HG03139 (cell line): Measurements from ENCODE around the gene NOS2.

Experiments used
- ATAC-seq: cut with Tn5 transposase; IDR thresholded peaks from one replicate; pipeline ENCODE4 v1.9.1; 2021; ENCODE audit not compliant: unreplicated experiment

The NOS2 gene

DNA sequence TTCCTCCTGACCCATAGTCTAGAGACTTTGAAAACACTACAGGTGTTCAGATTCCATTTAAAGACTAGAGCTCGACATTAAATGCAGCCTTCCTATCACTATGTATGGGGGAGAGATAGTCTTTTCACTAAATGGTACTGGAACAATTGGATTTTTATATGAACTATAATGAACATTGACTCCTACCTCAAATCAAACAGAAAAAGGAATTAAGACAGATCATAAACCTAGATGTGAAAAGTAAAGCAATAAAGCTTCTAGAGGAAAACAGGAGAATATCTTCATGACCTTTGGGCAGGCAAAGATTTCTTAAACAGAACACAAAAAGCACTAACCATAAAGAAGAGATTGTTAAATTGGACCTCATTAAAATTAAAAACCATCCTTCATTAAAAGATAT lies 18.8 kb upstream of the NOS2 start:
- ATAC-seq, result no peak

DNA sequence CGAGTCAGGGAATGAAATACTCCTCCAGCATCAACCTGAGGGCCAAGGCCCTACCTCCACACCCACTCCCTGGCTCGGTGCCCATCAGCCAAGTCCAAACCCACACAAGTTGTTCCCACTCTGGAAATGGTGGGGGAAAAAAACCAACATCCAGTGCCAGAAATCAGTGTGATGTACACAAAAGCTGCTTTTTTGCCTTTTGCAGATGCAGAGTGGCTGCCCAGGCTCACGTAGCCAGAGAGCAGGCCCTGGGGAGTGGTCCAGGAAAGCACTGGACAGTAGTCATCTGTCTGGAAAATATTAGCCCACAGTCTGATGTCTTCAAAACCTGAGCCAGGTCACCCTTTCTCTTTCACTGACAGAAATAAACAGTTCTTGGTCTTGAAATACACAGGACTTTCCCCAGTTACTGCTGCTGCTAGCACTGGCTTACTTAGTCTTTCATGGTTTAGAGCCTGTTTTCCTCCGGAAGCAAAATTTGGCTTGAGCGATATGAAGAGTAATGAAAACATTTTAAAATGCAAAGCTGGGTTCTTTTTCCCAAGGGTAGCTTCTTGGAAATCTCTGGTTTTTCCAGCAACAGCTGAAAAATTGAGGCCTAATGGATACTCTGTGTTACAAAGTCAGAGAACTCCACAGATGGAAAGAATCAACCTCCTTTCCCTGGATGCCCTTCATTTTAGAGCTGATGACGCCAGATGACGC lies 18.2 kb upstream of the NOS2 start:
- ATAC-seq, result no peak

DNA sequence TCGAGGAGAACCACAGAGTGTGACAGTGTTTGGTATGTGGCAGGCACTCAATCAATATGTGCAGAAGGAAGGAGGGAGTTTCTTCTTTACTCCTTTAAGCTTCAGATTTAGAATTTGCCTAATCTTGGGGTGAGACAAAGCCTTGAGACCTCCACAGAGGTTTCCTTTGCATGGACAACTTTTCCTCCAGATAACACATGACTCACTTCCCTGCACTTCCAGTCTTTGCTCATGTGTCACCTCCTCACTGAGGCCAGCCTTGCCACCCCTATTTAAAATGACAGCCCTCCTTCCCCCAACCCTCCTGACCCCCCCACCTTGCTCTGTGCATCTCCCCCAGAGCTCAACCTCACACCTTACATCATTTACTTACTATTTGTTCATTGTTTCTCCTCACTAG lies 17.4 kb upstream of the NOS2 start:
- ATAC-seq, result no peak

DNA sequence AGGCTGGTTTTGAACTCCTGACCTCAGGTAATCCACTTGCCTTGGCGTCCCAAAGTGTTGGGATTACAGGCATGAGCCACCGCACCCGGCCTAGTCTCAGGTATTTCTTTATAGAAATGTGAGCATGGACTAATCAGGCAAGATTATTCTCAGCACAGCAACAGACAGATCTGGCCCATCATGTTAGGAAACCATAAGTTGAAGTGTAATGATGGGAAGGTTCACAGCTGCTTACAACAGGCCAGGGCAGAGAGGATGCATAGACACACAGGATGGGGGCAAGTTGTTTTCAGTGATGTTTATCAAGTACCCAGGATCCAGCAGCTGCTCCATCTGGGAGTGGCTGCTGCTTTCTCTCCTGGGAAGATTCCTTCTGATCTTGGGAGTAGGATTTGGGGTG lies 16.6 kb upstream of the NOS2 start:
- no peak for ATAC-seq

DNA sequence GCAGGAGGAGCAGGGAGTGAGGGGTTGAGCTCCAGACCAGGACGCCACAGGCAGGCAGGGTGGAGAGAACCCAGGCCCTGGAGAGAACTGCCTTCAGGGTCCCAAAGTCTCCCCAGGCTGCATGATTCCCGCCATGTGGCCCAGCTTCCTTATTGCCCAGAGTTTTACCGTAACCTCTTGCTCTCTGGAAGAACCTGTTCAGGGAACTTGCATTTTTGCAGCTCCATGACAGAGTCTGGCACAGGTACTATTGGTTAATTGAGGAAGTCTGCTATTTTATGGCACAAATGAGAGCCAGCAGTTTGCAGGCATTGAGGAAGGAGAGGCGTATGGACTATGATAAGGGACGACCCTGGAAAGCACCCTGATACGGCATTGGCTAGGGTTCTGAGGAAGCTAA lies 11.6 kb upstream of the NOS2 start:
- no peak for ATAC-seq

DNA sequence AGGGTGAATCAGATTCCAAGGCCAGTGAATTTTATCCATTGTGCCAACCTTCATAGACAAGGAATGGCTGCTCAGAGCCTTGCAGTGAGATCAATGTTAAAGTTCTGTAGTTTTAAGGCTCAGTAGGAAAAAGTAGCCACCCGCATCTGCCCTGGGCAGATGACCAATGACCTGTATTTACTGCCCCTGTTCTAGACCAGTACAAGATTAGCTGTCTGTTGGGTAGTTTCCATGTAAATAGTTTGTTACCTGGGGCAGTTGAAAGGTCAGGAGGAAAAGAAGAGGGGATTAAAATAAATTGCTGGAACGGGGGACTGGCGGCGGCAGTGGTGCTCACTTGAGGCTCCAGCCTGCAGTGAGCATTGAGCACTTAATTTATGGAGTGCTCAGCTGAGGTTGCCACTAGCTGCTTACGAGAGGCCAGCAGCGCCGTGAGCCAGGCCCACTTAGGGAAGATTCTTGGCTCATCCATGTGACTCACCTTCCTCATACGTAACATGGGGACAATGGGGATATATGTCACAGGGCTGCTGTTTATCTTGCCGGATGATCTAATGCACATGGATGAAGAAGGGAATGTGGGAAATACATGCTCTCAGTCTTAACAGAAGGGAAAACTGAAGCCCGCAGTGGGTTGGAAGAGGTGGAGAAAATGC lies 10.7 kb upstream of the NOS2 start:
- ATAC-seq, result no peak

DNA sequence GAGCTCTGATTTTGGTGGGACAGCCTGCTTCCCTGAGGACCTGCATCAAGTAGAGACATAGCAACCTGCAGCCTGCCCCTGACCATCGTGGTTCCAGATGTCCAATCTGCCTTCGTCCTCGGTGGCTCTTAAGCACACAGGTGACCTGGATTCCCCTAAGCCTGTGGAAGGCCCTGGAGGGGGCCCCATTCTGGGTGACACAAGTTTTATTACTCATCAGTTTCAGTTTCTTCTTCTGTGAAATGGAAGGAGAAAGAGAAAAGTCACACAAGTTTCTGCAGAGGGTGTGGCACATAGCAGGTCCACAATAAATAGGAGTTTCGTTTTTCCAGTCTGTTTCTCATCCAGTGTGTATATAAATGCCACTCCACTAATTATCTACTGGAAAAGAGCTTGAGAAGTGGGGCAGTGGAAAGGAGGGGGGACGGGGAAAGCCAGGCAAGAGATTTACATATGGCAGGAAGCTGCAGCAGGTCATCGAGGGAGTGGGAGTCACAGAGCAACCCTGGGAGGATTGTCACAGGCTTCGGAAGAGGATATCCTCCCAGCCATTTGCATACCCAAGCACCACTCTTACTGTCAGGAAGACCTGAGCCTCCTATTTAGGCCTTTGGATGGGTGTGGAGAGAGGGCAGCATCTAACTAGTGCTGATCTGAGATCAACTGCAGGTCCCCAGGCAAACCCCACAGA lies 10.0 kb upstream of the NOS2 start:
- ATAC-seq, result peak; percentile 44

DNA sequence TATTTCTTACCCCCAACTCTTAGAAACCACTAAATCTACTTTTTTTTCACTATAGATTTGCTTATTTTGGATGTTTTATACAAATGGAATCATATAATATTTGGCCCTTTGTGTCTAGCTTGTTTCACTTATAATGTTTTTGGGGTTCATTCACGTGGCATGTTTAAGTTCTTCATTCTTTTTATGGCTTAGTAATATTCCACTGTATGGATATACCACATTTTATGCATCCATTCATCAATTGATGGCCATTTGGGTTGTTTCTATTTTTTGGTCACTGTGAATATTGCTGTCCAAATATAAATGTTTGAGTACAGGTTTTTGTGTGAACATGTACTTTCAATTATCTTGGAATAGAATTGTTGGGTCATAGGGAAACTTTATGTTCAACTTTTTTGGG lies 9.2 kb upstream of the NOS2 start:
- no peak for ATAC-seq

DNA sequence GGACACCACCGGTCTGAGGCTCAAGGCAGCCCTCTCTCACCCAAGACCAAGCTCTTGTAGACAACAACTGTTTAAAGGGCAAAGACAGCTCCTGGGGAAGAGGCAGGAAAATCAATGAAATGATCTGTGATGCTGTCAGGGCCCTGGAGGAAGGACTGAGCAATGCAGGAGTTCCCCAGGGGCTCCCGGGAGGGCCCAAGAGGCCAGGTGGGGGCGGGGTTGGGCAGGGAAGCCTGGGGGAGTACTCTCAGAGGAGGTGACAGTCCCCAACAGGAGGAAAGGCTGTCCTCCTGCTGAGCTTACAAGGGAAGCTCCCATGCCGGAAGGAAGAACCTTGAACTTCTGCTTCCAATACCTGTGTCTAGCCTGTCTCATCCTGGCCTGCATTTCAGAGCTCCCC lies 8.3 kb upstream of the NOS2 start:
- no peak for ATAC-seq

DNA sequence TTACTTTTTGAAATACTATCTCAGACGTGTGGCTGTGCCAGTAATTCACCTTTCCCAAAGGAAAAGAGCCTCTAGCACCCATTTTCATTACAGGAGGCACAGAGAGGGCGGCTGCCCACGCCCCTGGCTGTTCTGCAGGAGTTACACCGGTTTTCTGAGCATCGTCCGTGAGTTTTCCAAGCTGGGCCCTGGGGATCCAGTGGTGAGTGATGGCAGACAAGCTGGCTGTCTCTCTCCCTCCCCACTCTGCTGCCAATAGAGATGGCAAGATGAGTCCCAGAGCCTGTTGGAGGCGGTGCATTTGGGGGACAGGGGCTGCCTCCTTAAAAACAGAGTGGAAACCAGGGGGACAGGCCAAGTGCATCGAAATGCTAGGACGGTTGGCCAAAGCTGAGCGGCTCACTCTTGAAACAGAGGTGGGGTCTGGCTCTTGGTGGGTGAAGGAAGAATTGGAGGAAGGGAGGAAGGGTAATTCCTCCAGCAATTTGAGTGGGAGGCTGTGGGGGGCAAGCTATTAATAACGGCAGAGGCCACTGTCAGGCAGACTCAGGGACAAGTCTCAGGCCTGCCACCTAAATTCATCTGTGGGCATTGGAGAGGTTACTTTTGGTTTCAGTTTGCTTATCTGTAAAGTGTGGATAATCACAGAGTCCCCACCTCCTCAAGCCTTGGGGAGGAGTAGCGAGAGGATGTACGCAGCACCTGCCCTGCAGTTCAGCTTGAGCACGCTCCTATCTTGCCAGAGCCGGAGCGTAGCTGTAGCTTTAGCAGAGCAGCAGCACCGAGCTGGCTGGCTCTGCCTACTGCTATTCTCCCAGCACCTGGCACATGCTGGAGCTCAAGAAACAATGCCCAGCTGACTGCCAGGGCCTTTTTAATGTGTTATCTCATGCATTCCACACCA lies 7.5 kb upstream of the NOS2 start:
- ATAC-seq, result peak; percentile 58

DNA sequence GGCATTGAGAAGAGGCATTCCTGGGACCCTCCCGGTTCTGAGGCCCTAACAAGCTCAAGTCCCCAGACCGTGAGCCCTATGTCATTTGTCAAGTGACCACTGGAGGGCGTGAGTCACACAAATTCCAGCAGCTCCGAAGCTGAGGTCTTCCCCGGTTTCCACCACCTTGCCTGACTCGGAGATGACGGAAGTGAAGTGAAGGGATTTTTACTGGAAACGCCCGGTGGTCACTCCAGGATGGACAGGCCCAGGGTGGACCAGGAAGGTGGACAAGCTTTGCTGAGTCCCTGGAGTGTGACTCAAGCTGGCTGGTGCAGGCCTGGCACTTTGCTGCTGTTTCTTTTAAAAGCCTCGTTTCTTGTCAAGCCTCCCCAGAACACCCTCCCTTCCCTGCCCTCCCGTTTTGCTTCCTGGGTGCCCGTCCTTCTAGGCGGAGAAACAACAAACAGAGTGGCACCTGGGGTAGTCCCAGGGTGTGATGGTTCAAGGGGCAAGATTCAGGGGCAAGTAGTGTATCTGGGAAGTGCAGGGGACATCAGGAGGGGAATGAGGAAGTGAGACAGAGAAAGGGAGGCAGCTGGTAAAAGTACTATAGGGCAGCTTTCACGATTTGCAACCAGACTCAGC lies 5.3 kb upstream of the NOS2 start:
- ATAC-seq, result peak; percentile 40

DNA sequence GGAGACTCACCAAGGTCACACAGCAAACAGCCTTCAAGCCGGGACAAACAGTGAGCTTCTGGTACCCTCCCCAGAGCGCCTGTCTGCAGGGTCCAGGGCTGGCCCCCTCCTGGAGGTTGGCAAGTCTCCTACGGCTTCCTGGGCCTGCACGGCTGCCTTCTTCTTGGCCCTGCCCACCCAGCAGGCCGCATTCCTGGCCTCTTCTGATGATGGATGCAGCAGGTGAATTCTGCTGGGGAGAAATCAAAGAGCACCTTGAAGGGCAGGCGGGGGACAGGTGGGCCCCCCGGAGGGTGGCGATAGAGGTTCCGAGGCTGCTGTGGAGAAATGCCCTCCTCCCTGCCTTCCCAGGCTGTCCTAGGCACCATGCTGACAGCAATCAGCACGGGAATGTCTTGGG lies 3.8 kb upstream of the NOS2 start:
- no peak for ATAC-seq

DNA sequence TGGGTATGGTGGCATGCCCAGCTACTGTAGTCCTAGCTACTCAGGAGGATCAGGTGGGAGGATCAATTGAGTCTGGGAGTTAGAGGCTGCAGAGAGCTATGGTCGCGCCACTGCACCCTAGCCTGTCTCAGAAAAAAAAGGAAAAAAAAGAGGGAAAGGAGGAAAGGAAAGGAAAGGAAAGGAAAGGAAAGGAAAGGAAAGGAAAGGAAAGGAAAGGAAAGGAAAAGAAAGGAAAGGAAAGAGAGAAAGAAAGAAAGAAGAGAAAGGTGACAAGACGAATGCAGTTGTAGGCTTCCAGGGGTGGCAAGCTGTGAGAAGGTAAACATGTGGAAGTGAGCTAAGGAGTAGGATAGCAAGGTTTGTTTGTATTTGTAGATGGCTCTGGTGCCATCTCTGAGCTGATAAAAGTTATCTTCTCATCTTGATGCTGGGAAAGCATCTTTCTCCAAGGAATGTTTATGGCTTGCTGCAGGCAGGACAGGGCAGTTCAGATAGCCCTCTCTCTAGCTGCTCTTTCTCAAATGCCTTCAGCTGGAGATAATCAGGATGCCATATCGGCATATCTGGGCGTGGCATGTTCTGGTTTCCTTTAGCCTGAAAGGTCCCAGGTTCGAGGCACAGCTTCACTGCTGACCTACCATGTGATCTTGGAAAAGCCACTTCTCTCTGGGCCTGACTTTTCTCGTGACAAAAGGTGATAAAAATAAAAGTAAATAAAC lies 2.8 kb upstream of the NOS2 start:
- no peak for ATAC-seq

DNA sequence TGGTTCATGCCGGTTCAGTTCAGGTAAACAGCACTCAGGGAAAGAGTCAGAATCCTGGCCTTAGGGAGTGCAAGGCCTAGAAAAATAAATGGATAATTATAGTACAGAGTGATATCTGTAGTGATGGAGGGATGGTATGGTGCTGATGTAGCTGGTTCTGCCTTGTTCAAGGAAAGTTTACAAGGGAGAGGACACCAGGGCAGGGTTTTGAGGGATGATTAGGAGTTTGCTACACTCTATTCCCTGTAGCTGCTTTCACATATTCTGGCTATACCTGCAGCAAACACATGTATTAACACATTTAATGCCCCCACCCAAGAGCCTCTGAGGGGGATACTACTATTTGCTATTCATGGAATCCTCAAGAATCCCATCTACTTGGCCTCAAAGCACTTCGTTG lies 1.7 kb upstream of the NOS2 start:
- no peak for ATAC-seq

DNA sequence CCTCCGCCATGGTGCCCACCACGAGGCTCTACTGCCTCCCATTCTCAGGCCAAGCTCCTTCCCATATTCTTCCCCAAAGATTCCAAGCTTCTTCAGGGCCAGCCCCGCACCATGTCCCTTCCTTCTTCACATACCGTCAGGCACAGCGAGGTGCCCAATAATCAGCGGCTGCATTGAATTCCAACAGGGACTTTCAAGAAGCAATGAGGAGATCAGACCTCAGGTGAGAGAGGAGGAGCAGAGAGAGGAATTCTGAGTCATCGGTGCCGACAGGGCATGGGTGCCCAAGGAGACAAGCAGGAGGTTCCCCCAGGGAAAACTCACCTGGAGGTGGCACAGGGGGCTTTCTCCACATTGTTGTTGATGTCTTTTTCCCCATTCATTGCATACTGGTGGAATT lies 2.0 kb downstream of the NOS2 start:
- ATAC-seq, result no peak

DNA sequence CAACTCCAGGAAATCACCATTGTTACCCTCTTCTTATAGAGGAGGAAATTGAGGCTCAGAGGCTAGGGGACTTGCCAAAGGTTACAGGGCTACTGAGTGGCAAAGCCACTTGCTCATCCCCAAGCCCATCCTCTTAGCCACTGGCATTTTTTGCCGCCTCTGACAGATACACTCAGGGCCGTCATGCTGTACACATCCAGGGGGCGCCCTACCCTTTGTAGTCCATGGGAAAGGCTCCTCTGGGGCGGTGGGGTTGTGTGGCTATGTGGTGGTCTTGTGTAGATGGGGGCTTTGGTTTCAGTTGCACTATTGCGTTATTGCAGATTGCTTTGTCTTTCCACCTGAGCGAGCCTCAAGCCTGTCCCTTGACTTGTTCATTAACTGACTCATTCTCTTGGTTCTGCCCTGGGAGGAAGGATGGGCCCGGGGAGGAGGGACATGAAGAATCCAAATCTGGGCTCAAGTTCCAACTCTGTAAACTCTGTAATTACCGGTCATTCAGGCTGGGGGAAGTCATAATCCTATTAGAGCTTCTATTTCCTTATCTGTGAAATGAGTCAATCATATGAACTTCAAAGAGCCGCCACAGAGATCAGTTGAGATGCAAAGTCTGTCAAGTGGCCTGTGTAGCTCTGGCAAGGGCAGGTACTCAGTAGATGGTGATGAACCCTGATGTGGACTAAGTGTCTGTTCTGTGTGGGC lies 2.8 kb downstream of the NOS2 start:
- ATAC-seq, result no peak

DNA sequence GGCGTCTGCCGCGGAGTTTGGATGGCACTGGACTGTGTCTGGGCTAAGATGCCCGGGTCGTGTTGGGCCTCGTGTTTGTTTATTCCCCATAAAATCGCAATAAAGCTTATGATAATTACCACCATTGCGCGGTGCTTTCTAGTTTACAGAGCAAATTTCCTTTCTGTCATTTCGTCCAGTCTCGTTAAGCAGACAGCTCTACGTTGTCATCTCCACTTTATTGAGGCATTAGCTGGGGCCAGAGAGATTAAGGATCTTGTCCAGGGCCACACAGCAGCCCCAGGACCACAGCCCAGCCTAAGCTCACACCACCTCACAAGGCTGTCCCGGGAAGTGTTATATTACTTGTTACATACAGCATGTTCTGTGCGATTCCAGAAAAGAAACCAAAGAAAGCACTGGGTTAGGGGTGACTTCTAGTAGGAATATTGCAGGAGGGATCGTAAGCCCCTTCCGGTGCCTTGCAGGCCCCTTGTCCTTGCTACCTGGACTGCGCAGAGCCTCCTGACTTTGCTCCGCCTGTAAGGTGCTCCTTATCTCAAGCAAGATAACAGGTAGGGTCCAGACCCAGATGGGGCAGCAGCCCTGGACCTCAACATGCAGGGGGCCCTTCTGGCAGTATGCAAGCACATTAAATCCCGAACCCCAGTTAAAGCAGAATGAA lies 6.3 kb downstream of the NOS2 start:
- no peak for ATAC-seq

DNA sequence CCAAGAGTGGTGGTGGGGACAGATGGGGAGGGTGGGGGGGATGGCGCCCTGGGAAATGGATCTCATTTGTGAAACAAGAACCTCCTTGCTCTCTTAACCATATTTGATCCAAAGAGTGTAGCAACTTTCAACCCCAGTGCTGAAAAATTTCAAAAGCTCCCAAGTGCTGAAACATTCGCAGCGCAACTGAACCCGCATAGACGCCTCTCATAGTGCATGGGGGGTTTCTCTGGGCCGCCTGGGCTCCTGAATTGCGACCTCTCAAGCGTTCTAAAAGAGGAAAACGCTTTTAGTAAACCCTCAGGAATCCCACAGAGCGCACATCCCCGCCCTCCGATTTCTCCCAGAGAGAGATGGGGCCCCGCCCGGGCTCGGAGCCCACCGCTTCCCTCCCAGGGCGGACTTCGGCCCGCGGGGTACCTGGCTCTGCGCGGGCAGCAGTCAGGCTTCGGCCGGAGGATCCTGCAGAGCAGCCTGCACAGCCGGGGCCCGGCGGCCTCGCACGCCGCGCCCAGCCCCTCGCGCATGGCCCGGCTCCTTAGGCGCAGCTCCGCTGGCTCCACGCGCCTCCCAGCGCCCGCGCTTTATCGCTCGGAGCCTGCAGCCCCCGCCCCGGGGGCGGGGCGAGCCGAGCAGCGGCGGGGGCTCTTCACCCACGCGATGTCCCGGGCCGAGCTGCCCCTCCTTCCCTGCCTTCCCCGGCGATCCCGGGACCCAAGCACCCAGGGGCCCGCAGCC lies 7.0 kb downstream of the NOS2 start:
- no peak for ATAC-seq
